Measurements from ENCODE around the gene CENPP.

DNA sequence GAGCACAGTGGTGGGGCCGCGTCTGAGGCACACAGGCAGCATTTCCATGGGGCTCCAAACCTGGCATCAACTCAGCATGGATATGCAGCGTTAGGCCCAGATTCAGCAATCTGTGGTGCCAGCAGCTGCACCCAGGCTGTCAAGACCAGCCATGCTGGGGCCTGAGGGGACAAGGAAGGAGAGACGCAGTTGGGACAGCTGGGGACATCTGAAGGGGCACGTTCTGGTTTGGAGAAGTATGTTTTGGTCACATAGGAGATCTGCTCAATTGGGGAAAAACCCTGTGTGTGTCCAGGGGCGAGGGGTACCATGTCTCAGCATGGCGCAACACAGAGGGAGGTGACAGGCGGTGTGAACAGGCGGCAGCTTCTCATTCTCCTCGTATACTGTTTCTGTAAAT is 276.7 kb downstream of the CENPP start:
- TF ChIP-seq, protein P1, sequence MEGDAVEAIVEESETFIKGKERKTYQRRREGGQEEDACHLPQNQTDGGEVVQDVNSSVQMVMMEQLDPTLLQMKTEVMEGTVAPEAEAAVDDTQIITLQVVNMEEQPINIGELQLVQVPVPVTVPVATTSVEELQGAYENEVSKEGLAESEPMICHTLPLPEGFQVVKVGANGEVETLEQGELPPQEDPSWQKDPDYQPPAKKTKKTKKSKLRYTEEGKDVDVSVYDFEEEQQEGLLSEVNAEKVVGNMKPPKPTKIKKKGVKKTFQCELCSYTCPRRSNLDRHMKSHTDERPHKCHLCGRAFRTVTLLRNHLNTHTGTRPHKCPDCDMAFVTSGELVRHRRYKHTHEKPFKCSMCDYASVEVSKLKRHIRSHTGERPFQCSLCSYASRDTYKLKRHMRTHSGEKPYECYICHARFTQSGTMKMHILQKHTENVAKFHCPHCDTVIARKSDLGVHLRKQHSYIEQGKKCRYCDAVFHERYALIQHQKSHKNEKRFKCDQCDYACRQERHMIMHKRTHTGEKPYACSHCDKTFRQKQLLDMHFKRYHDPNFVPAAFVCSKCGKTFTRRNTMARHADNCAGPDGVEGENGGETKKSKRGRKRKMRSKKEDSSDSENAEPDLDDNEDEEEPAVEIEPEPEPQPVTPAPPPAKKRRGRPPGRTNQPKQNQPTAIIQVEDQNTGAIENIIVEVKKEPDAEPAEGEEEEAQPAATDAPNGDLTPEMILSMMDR (IDR thresholded peaks at IDR 0.05), result no peak
- no peak for TF ChIP-seq ZBTB21 (CRISPR knock-in tag; IDR thresholded peaks at IDR 0.05; ENCODE audit: borderline replicate concordance)
- TF ChIP-seq, protein P2, sequence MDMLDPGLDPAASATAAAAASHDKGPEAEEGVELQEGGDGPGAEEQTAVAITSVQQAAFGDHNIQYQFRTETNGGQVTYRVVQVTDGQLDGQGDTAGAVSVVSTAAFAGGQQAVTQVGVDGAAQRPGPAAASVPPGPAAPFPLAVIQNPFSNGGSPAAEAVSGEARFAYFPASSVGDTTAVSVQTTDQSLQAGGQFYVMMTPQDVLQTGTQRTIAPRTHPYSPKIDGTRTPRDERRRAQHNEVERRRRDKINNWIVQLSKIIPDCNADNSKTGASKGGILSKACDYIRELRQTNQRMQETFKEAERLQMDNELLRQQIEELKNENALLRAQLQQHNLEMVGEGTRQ (CRISPR knock-in tag; IDR thresholded peaks at IDR 0.05), result no peak
- TF ChIP-seq, protein P3, sequence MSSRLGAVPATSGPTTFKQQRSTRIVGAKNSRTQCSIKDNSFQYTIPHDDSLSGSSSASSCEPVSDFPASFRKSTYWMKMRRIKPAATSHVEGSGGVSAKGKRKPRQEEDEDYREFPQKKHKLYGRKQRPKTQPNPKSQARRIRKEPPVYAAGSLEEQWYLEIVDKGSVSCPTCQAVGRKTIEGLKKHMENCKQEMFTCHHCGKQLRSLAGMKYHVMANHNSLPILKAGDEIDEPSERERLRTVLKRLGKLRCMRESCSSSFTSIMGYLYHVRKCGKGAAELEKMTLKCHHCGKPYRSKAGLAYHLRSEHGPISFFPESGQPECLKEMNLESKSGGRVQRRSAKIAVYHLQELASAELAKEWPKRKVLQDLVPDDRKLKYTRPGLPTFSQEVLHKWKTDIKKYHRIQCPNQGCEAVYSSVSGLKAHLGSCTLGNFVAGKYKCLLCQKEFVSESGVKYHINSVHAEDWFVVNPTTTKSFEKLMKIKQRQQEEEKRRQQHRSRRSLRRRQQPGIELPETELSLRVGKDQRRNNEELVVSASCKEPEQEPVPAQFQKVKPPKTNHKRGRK (CRISPR knock-in tag; IDR thresholded peaks at IDR 0.05; ENCODE audit: borderline replicate concordance), result no peak
